Small intestine (tissue), 7 donors: ENCODE data around the gene EMC1. TPM values are rescaled to one million over a fixed set of nuclear protein-coding genes. Genes with fewer than 3 reads are reported as not detected.
"Not testable (repeated sequence)": the region's sequence is repeated elsewhere in the genome, so short reads cannot be mapped to it uniquely, and the experiment has no call there.

Source experiments
- DNase-seq, 2 donors: peaks; one replicate each; pipeline versions ENCODE4 v3.0.0 to v3.0.0-alpha.2; 2013
- FAIRE-seq: peaks from 2 replicates; lab custom pipeline; 2012; peaks lifted over from hg19 to GRCh38; lab: Jason Lieb, UNC
- H3K27ac ChIP-seq, 3 donors: one replicate each; pipeline ENCODE4 v1.5.1; 2013; ENCODE audit warnings: low read length in 2 of 3, mild to moderate bottlenecking in 2 of 3, control low read depth in 1 of 3, inconsistent platforms in 1 of 3, low read depth in 1 of 3, moderate library complexity in 1 of 3
- H3K27me3 ChIP-seq, 3 donors: one replicate each; pipeline ENCODE4 v1.6.1; 2013; ENCODE audit warnings: low read length in 3 of 3, inconsistent platforms in 1 of 3; ENCODE audit not compliant: control insufficient read depth in 3 of 3, insufficient read depth in 3 of 3
- H3K36me3 ChIP-seq, 3 donors: one replicate each; pipeline ENCODE4 v1.6.1; 2013; ENCODE audit warnings: low read length in 3 of 3, inconsistent platforms in 1 of 3, low read depth in 1 of 3, mild to moderate bottlenecking in 1 of 3, moderate library complexity in 1 of 3; ENCODE audit not compliant: control insufficient read depth in 3 of 3, insufficient read depth in 2 of 3
- H3K4me1 ChIP-seq, 3 donors: one replicate each; pipeline ENCODE4 v1.6.1; 2013; ENCODE audit warnings: low read length in 2 of 3, inconsistent platforms in 1 of 3, low read depth in 1 of 3, mild to moderate bottlenecking in 1 of 3, moderate library complexity in 1 of 3; ENCODE audit not compliant: control insufficient read depth in 3 of 3, insufficient read depth in 2 of 3
- H3K4me3 ChIP-seq, 3 donors: one replicate each; pipeline ENCODE4 v1.5.1; 2013; ENCODE audit warnings: low read length in 3 of 3, control low read depth in 1 of 3, inconsistent platforms in 1 of 3, low read depth in 1 of 3, mild to moderate bottlenecking in 1 of 3, moderate library complexity in 1 of 3
- H3K9me3 ChIP-seq, 2 donors: one replicate each; pipeline ENCODE4 v1.6.1; 2013; ENCODE audit warnings: low read depth in 1 of 2, low read length in 1 of 2; ENCODE audit not compliant: control insufficient read depth in 2 of 2, insufficient read depth in 1 of 2
- WGBS, 3 donors: extraction: QIAGEN DNeasy Blood & Tissue Kit; methylation state at CpG; one replicate each; pipeline ENCODE4 v1.1.7; 2013; 5-methylcytosine and 5-hydroxymethylcytosine counted together
- polyA plus RNA-seq, 4 donors: library from polyadenylated mRNA; stranded (reverse) in 3 of 4; unstranded in 1 of 4; fragments of 200-250 nt in 3 of 4; fragments of 120-200 nt in 1 of 4; gene quantifications; one replicate each; pipeline versions ENCODE4 v1.2.1 to v1.2.3, GENCODE V29; 2013
- donor health status: healthy with polysubstance abuse.
- donor health status: control.
- donor health status: control.
- donor health status: Bipolar disorder and iron deficiency.
- donor health status: healthy.

The EMC1 gene
- polyA plus RNA-seq, 4 donors: 4.2 to 33.4 (median 12.5) TPM

- WGBS, 3 donors: 0 to 60% (median 41%) methylated on average over 1 to 3 of the region's 3 CpGs
- H3K27me3 ChIP-seq, H3K9me3 ChIP-seq, FAIRE-seq: not testable (repeated sequence)
- peak in 1 of 2 donors; percentile 56 for DNase-seq
- peaks cover 3 to 28% (median 21%) of the 10 kb centered on the region in 3 donors for H3K36me3 ChIP-seq
- peak overlapping the region in 2 of 3 donors; percentile 93 to 94 for H3K27ac ChIP-seq
- peaks cover 0 to 24% (median 0%) of the 10 kb centered on the region in 3 donors for H3K4me1 ChIP-seq
- H3K4me3 ChIP-seq: peak overlapping the region in 1 of 3 donors; percentile 96
These were observed 34.5 kb upstream of the EMC1 start for GRCh38 chr1:19285807-19286206.

- 31 to 73% (median 59%) methylated on average over 3 of the region's 3 CpGs for WGBS, 3 donors
- not testable (repeated sequence) for FAIRE-seq, DNase-seq, H3K9me3 ChIP-seq, H3K27me3 ChIP-seq
- H3K27ac ChIP-seq: peak overlapping the region in 2 of 3 donors; percentile 93 to 94
- H3K4me1 ChIP-seq: peaks cover 0 to 24% (median 0%) of the 10 kb centered on the region in 3 donors
- H3K4me3 ChIP-seq: peak overlapping the region in 1 of 3 donors; percentile 96
- H3K36me3 ChIP-seq: peaks cover 3 to 28% (median 21%) of the 10 kb centered on the region in 3 donors
These were observed 34.0 kb upstream of the EMC1 start for GRCh38 chr1:19285366-19285765.

- Histone ChIP-seq H3K27ac (peak overlapping the region in 1 of 3 donors; percentile 69), H3K4me3 (no peak overlapping the region), H3K4me1 (peaks cover 0 to 24% (median 0%) of the 10 kb centered on the region in 3 donors), H3K27me3 (no peaks in the 10 kb centered on the region), H3K36me3 (peaks cover 3 to 28% (median 21%) of the 10 kb centered on the region in 3 donors), H3K9me3 (no peaks in the 10 kb centered on the region)
- 70 to 80% (median 72%) methylated on average over 8 of the region's 8 CpGs for WGBS, 3 donors
- FAIRE-seq (no peak), DNase-seq (peak in 1 of 2 donors; percentile 16)
These were observed 33.6 kb upstream of the EMC1 start for GRCh38 chr1:19284881-19285280.

- H3K27me3 ChIP-seq: no peaks in the 10 kb centered on the region
- FAIRE-seq (no peak), DNase-seq (no peak)
- no peak overlapping the region for H3K27ac ChIP-seq
- peaks cover 0 to 20% (median 0%) of the 10 kb centered on the region in 3 donors for H3K4me1 ChIP-seq
- H3K4me3 ChIP-seq: no peak overlapping the region
- H3K9me3 ChIP-seq: no peaks in the 10 kb centered on the region
- H3K36me3 ChIP-seq: peaks cover 7 to 28% (median 21%) of the 10 kb centered on the region in 3 donors
- 96% methylated on average over 9 of the region's 9 CpGs for WGBS, 3 donors
These were observed 32.6 kb upstream of the EMC1 start for GRCh38 chr1:19283891-19284290.

- peaks cover 2 to 13% (median 6%) of the 10 kb centered on the region in 3 donors for H3K36me3 ChIP-seq
- 54 to 81% (median 71%) methylated on average over 5 of the region's 5 CpGs for WGBS, 3 donors
- H3K4me1 ChIP-seq: peaks cover 0 to 26% (median 2%) of the 10 kb centered on the region in 3 donors
- peak overlapping the region; percentile 52 to 98 (median 96) for H3K27ac ChIP-seq
- H3K4me3 ChIP-seq: peak overlapping the region in 2 of 3 donors; percentile 54 to 76
- H3K27me3 ChIP-seq: peaks cover 0 to 2% (median 0%) of the 10 kb centered on the region in 3 donors
- FAIRE-seq (no peak), DNase-seq (peak; percentile 73 to 78)
- peaks cover 0 to 3% of the 10 kb centered on the region in 2 donors for H3K9me3 ChIP-seq
These were observed 23.3 kb upstream of the EMC1 start for GRCh38 chr1:19274636-19275035.

- H3K27me3 ChIP-seq, FAIRE-seq, H3K9me3 ChIP-seq: not testable (repeated sequence)
- H3K4me3 ChIP-seq: peak overlapping the region in 2 of 3 donors; percentile 63 to 76
- peaks cover 0 to 19% (median 13%) of the 10 kb centered on the region in 3 donors for H3K36me3 ChIP-seq
- peak; percentile 82 to 87 for DNase-seq
- peak overlapping the region; percentile 69 to 98 (median 96) for H3K27ac ChIP-seq
- 16 to 23% (median 20%) methylated on average over 39 to 59 of the region's 66 CpGs for WGBS, 3 donors
- H3K4me1 ChIP-seq: peaks cover 0 to 29% (median 2%) of the 10 kb centered on the region in 3 donors
These were observed 22.7 kb upstream of the EMC1 start for GRCh38 chr1:19273844-19274531.

GRCh38 chr1:19273106-19273843 is 22.0 kb upstream of the EMC1 start:
- H3K4me3 ChIP-seq: peak overlapping the region in 2 of 3 donors; percentile 63 to 76
- peaks cover 0 to 29% (median 2%) of the 10 kb centered on the region in 3 donors for H3K4me1 ChIP-seq
- FAIRE-seq: no peak
- 25 to 68% (median 41%) methylated on average over 17 to 22 of the region's 22 CpGs for WGBS, 3 donors
- H3K27me3 ChIP-seq: peaks cover 0 to 2% (median 0%) of the 10 kb centered on the region in 3 donors
- H3K36me3 ChIP-seq: peaks cover 0 to 26% (median 13%) of the 10 kb centered on the region in 3 donors
- H3K27ac ChIP-seq: peak overlapping the region; percentile 69 to 98 (median 87)
- DNase-seq: peak; percentile 74 to 97
- H3K9me3 ChIP-seq: peaks cover 0 to 3% of the 10 kb centered on the region in 2 donors

- peak overlapping the region in 2 of 3 donors; percentile 49 to 98 for H3K27ac ChIP-seq
- no peak for FAIRE-seq
These were observed 20.7 kb upstream of the EMC1 start for GRCh38 chr1:19272064-19272463.

More at GRCh38 chr1:19272064-19272463, 20.7 kb upstream of the EMC1 start:
- peaks cover under 1 to 33% (median 15%) of the 10 kb centered on the region in 3 donors for H3K36me3 ChIP-seq
- peak overlapping the region in 1 of 3 donors; percentile 76 for H3K4me3 ChIP-seq
- H3K4me1 ChIP-seq: peaks cover 0 to 29% (median 2%) of the 10 kb centered on the region in 3 donors
- DNase-seq: peak; percentile 18 to 78
- H3K9me3 ChIP-seq: peaks cover 0 to 3% of the 10 kb centered on the region in 2 donors
- peaks cover 0 to 2% (median 0%) of the 10 kb centered on the region in 3 donors for H3K27me3 ChIP-seq
